ENCODE measurements around the gene GRIPAP1. TPM values are rescaled to one million over a fixed set of nuclear protein-coding genes. Genes with fewer than 3 reads are reported as not detected.

The GRIPAP1 gene
- 18.1 TPM for total RNA-seq
- long read RNA-seq, transcript GRIPAP1-201 (26 exons, 3,031 nt), result major isoform, 20 of 54 reads
- long read RNA-seq, partial matches to known transcripts, result 16 of 54 reads
- long read RNA-seq, other reads (novel, unspliced or antisense), result 18 of 54 reads

- intact Hi-C loops (cut with micrococcal nuclease), result no loop called here
- ATAC-seq, result peak; percentile 97
Observed at GRCh38 chrX:49002091-49002935, at the start of gene GRIPAP1. Gene GRIPAP1, minus strand, starts transcription at chrX:49002264. Its CDS starts 35 bp downstream, at chrX:49002229.

GRCh38 chrX:49043987-49044281, 41.9 kb upstream of the GRIPAP1 start:
- DNase-seq (no peak), ATAC-seq (no peak)
- intact Hi-C loops (cut with micrococcal nuclease), result no loop called here

More at GRCh38 chrX:49002091-49002935, at the start of gene GRIPAP1:
- DNase-seq, result peak; percentile 74

- peak; percentile 98 for DNase-seq
- intact Hi-C loops (cut with micrococcal nuclease), result no loop called here
Observed at GRCh38 chrX:49043220-49043986, 41.3 kb upstream of the GRIPAP1 start, which contains the start of gene TFE3. Gene TFE3, minus strand, starts transcription at chrX:49043357. Its CDS starts 131 bp downstream, at chrX:49043226.

GRCh38 chrX:49042581-49043219, 40.6 kb upstream of the GRIPAP1 start:
- ATAC-seq, result peak; percentile 1

More at GRCh38 chrX:49043220-49043986, 41.3 kb upstream of the GRIPAP1 start, which contains the start of gene TFE3:
- peak; percentile 93 for ATAC-seq

GRCh38 chrX:49041744-49042580, 39.9 kb upstream of the GRIPAP1 start:
- ATAC-seq (no peak), DNase-seq (no peak)
- intact Hi-C loops (cut with micrococcal nuclease), result no loop called here

More at GRCh38 chrX:49042581-49043219, 40.6 kb upstream of the GRIPAP1 start:
- no peak for DNase-seq
- intact Hi-C loops (cut with micrococcal nuclease), result no loop called here

- DNase-seq (no peak), ATAC-seq (no peak)
- intact Hi-C loops (cut with micrococcal nuclease), result no loop called here
Observed at GRCh38 chrX:49040376-49040955, 38.4 kb upstream of the GRIPAP1 start.

- intact Hi-C loops (cut with micrococcal nuclease), result no loop called here
- ATAC-seq, result peak; percentile 9
- peak; percentile 64 for DNase-seq
Observed at GRCh38 chrX:49039598-49040375, 37.7 kb upstream of the GRIPAP1 start.

- intact Hi-C loops (cut with micrococcal nuclease), result no loop called here
- ATAC-seq (no peak), DNase-seq (no peak)
Observed at GRCh38 chrX:49037883-49038475, 35.9 kb upstream of the GRIPAP1 start.

- ATAC-seq (peak; percentile 59), DNase-seq (no peak)
- intact Hi-C loops (cut with micrococcal nuclease), result no loop called here
Observed at GRCh38 chrX:49030283-49030682, 28.2 kb upstream of the GRIPAP1 start.

- intact Hi-C loops (cut with micrococcal nuclease), result no loop called here
- DNase-seq, result no peak
- peak; percentile 24 for ATAC-seq
Observed at GRCh38 chrX:49029876-49030275, 27.8 kb upstream of the GRIPAP1 start.

- intact Hi-C loops (cut with micrococcal nuclease), result no loop called here
- ATAC-seq (no peak), DNase-seq (no peak)
Observed at GRCh38 chrX:49019599-49020249, 17.7 kb upstream of the GRIPAP1 start.

GRCh38 chrX:49019050-49019449, 17.0 kb upstream of the GRIPAP1 start:
- intact Hi-C loops (cut with micrococcal nuclease), result no loop called here
- DNase-seq (no peak), ATAC-seq (no peak)

- ATAC-seq (no peak), DNase-seq (no peak)
- intact Hi-C loops (cut with micrococcal nuclease), result no loop called here
Observed at GRCh38 chrX:49003696-49004095, 1.6 kb upstream of the GRIPAP1 start.

GRCh38 chrX:49001521-49002090, 458 bp downstream of the GRIPAP1 start:
- DNase-seq, result no peak
- intact Hi-C loops (cut with micrococcal nuclease), result no loop called here
- peak; percentile 37 for ATAC-seq

GRCh38 chrX:49000636-49001035, 1.4 kb downstream of the GRIPAP1 start:
- intact Hi-C loops (cut with micrococcal nuclease), result no loop called here
- no peak for ATAC-seq
- DNase-seq, result no peak

- intact Hi-C loops (cut with micrococcal nuclease), result no loop called here
- no peak for DNase-seq
- ATAC-seq, result no peak
Observed at GRCh38 chrX:48999030-48999429, 3.0 kb downstream of the GRIPAP1 start.

Data from left ventricle myocardium superior (tissue), 1 donor.